Aorta (tissue), 5 donors: Measurements from ENCODE around the gene ATP9B. TPM values are rescaled to one million over a fixed set of nuclear protein-coding genes. Genes with fewer than 3 reads are reported as not detected.

Source experiments
- ATAC-seq: fragments of 200-7000 bp; cut with Tn5 transposase; one replicate; pipeline ENCODE4 v1.9.1; 2022; ENCODE audit warnings: moderate library complexity; ENCODE audit not compliant: low FRiP score
- DNase-seq, 2 donors: peaks; one replicate each; pipeline ENCODE4 v3.0.0-alpha.2; 2020
- H3K27ac ChIP-seq, 2 donors: one replicate each; pipeline ENCODE4 v1.5.1; 2013; ENCODE audit warnings: low read length in 2 of 2, mild to moderate bottlenecking in 2 of 2, moderate library complexity in 2 of 2, control low read depth in 1 of 2, inconsistent platforms in 1 of 2, low read depth in 1 of 2
- H3K27me3 ChIP-seq, 2 donors: one replicate each; pipeline ENCODE4 v1.6.1; 2013; ENCODE audit warnings: control low read depth in 1 of 2, low read length in 1 of 2, mild to moderate bottlenecking in 1 of 2, moderate library complexity in 1 of 2; ENCODE audit not compliant: insufficient read depth in 2 of 2, control insufficient read depth in 1 of 2
- H3K36me3 ChIP-seq, 2 donors: one replicate each; pipeline ENCODE4 v1.6.1; 2013; ENCODE audit warnings: control low read depth in 1 of 2, low read length in 1 of 2, mild to moderate bottlenecking in 1 of 2; ENCODE audit not compliant: insufficient read depth in 2 of 2, control insufficient read depth in 1 of 2
- H3K4me1 ChIP-seq, 2 donors: one replicate each; pipeline ENCODE4 v1.6.1; 2013; ENCODE audit warnings: low read length in 2 of 2, control low read depth in 1 of 2, mild to moderate bottlenecking in 1 of 2, moderate library complexity in 1 of 2; ENCODE audit not compliant: insufficient read depth in 2 of 2, control insufficient read depth in 1 of 2
- H3K4me3 ChIP-seq, 2 donors: one replicate each; pipeline ENCODE4 v1.5.1; 2013; ENCODE audit warnings: low read length in 2 of 2, control low read depth in 1 of 2, mild to moderate bottlenecking in 1 of 2
- H3K9me3 ChIP-seq: one replicate; pipeline ENCODE4 v1.6.1; 2013; ENCODE audit warnings: mild to moderate bottlenecking, low read length; ENCODE audit not compliant: control insufficient read depth
- WGBS, 2 donors: extraction: QIAGEN DNeasy Blood & Tissue Kit; methylation state at CpG; one replicate each; pipeline ENCODE4 v1.1.7; 2013; 5-methylcytosine and 5-hydroxymethylcytosine counted together
- intact Hi-C, 2 donors: fragments of 100-400 bp; cut with DNase I; formaldehyde crosslinking; loops; one replicate each; pipeline versions ENCODE4 v1.14.2 to v1.15.0; 2022
- polyA plus RNA-seq, 2 donors: library from polyadenylated mRNA; stranded (reverse); fragments of 200-250 nt; gene quantifications; one replicate each; pipeline ENCODE4 v1.2.3, GENCODE V29; 2013
- total RNA-seq, 2 donors: library from RNA; stranded (reverse); fragmentation: NEBNext Ultra II Directional; extraction: Animal tissue kit (Norgen Biotek cat#: 25700); gene quantifications; one replicate each; pipeline ENCODE4 v1.2.1, GENCODE V29; 2021
- donor health status: healthy with polysubstance abuse.
- donor health status: Bipolar disorder and iron deficiency.
- donor health status: DM: no; HTN: no; CAD: no.
- donor health status: DM: no; HTN: no; CAD: no.
- donor health status: DM: yes; HTN: yes; CAD: no.

The ATP9B gene
- total and polyA plus RNA-seq, 4 donors, result 2.3 to 55.3 (median 30.5) TPM

GRCh38 chr18:79424880-79425568, 355.8 kb downstream of the ATP9B start:
- no peaks in the 10 kb centered on the region for H3K36me3 ChIP-seq
- DNase-seq, result no peak
- intact Hi-C loops, result no loop called here
- H3K27me3 ChIP-seq, result no peaks in the 10 kb centered on the region
- H3K27ac ChIP-seq, result no peak overlapping the region
- no peaks in the 10 kb centered on the region for H3K9me3 ChIP-seq
- H3K4me1 ChIP-seq, result no peaks in the 10 kb centered on the region
- no peak for ATAC-seq
- WGBS, 2 donors, result 88 to 90% methylated on average over 19 of the region's 19 CpGs
- H3K4me3 ChIP-seq, result no peak overlapping the region

- WGBS, 2 donors, result 88 to 92% methylated on average over 12 of the region's 12 CpGs
- H3K27me3 ChIP-seq, result no peaks in the 10 kb centered on the region
- H3K27ac ChIP-seq, result no peak overlapping the region
- ATAC-seq (no peak), DNase-seq (no peak)
- no peaks in the 10 kb centered on the region for H3K4me1 ChIP-seq
- intact Hi-C loops, result no loop called here
- H3K36me3 ChIP-seq, result no peaks in the 10 kb centered on the region
- H3K9me3 ChIP-seq, result no peaks in the 10 kb centered on the region
- no peak overlapping the region for H3K4me3 ChIP-seq
These were observed 356.3 kb downstream of the ATP9B start for GRCh38 chr18:79425569-79425886.

- WGBS, 2 donors, result 92% methylated on average over 37 of the region's 37 CpGs
- intact Hi-C loops, result loop anchor here in 1 of 2 donors (1.0 kb wide), 1 partner anchor 16 kb away; no protein-coding TSS in a partner anchor
- H3K4me3 ChIP-seq, result no peak overlapping the region
- no peaks in the 10 kb centered on the region for H3K27me3 ChIP-seq
- H3K36me3 ChIP-seq, result no peaks in the 10 kb centered on the region
- H3K9me3 ChIP-seq, result no peaks in the 10 kb centered on the region
- ATAC-seq (no peak), DNase-seq (no peak)
- no peaks in the 10 kb centered on the region for H3K4me1 ChIP-seq
- no peak overlapping the region for H3K27ac ChIP-seq
These were observed 357.4 kb downstream of the ATP9B start for GRCh38 chr18:79426376-79427300.

- H3K36me3 ChIP-seq, result no peaks in the 10 kb centered on the region
These were observed 358.4 kb downstream of the ATP9B start for GRCh38 chr18:79427368-79428225.

More at GRCh38 chr18:79427368-79428225, 358.4 kb downstream of the ATP9B start:
- 91% methylated on average over 25 to 29 of the region's 29 CpGs for WGBS, 2 donors
- H3K27me3 ChIP-seq, result no peaks in the 10 kb centered on the region
- no peak for ATAC-seq
- H3K4me3 ChIP-seq, result no peak overlapping the region
- H3K9me3 ChIP-seq, result no peaks in the 10 kb centered on the region
- DNase-seq, result no peak
- H3K4me1 ChIP-seq, result no peaks in the 10 kb centered on the region
- no peak overlapping the region for H3K27ac ChIP-seq
- intact Hi-C loops, result no loop called here

Other genes starting within 250 kb of the ATP9B start
- gene SALL3, start 89.6 kb upstream of the ATP9B start, total RNA-seq, result under 1 TPM in 1 of 2 donors, not detected in 1; 0.06 TPM
- not detected for gene SALL3, start 89.6 kb upstream of the ATP9B start, polyA plus RNA-seq